GM18511 (cell line): ENCODE results near the gene CPN1.
"Not testable (repeated sequence)": the region's sequence is repeated elsewhere in the genome, so short reads cannot be mapped to it uniquely, and the experiment has no call there.

Source experiments
- ATAC-seq: cut with Tn5 transposase; IDR thresholded peaks from one replicate; pipeline ENCODE4 v1.9.1; 2021; ENCODE audit warnings: mild to moderate bottlenecking, moderate library complexity; ENCODE audit not compliant: unreplicated experiment

The CPN1 gene

DNA sequence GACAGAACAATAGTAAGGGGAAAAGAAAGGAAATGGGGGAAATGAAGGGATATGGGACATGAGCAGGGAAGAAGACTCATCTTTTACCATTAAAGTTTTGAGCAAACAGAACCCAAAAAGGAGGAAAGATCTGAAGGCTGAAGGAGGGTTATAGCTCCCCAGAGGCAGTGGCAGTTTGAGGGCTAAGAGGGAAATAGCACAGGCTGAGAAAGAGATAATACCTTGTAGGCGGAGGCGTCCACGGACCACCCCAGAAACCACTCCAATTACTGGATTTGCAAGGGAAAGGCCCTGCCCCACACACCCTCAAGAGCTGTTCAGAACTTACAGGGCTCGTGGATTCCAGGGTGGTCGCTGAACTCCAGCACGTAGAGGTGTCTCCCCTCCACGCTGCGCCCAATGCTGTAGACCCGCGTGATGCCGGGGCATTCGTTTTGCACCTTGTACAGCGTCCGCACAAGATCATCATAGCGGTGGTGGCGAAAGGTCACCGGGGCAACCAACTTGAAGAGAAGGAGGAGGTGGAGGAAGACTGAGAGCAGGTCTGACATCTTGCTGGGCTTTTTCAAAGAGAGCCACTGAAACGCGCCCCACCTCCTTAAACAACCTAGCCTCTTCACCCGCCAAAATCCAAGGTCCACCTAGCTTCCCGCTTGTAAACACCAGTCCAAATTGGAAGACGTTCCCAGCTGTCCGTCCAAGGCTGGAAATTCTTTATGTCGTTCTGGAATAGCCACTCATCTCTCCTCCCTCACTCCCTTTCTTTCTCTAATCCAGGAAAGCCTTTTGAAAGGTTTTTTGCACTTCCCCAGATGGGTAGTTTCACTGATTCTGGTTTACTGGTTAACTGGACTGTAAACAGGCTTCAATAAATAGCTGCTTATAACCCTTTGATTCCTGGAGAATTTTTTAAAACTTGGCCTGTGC, at the start of gene CPN1:
CPN1 (minus strand) TSS at position 795 of the 927 bp plus-strand sequence; CDS start at position 551, 244 bp downstream.
- ATAC-seq: no peak

- ATAC-seq: no peak
Observed at GRCh38 chr10:100130831-100131230, 49.2 kb upstream of the CPN1 start.

DNA sequence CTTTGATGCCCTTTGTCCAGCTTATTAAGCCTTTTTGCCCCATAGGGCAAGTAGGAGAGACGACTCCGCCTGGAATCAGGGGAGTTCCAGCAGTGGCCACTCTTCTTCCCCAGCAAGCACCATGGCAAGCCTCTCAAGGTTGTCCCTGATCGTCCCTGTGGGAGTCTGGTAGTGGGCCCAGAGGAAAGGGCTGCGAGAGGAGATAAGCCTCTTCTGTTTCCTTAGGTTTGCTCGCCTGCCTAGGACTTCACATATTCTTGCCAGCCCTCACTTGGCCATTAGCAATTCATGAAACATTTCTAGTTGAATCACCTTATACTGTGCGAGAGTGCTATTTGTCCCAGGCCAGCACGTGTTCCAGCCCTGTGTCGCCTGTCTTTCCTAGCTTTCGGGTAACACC, 47.8 kb upstream of the CPN1 start:
- ATAC-seq: no peak

- ATAC-seq: no peak
Observed at GRCh38 chr10:100128951-100129350, 47.3 kb upstream of the CPN1 start.

- ATAC-seq: not testable (repeated sequence)
Observed at GRCh38 chr10:100125335-100125734, 43.7 kb upstream of the CPN1 start.

DNA sequence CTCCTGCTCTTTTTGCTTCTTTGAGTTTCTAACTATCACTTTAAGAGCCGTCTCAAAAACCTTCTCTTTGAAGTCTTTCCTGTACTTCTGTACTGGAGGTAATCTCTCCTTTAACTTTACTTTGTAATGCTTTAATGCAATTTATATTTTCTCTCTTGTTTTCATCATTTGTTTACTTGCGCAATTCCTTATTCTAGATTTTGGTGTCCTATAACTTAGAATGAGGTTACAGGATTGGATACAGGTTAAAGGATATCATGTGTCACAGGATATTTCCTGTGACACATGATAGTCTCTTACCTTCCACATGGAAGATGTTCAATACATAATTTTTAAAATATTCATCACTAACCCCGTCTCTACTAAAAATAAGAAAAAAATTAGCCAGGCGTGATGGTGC, 42.4 kb upstream of the CPN1 start:
- no peak for ATAC-seq

DNA sequence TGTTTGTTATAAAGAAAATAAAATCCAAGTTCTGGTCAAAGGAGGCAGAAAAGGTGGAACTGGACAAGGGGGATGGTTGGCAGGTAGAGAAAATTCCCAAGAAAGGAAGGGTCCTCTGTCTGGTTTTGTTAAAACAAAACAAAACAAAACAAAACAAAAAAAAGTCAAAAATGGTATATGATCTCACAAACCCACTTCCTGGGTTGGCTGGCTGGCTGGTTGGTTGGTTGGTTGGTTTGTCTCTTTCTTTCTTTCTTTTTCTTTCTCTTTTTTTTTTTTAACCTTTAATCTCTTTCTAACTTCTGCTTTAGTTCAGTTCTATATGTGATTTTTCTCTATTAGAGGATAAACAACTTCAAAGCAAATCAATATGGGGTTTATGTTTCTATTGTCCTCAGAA, 41.1 kb upstream of the CPN1 start:
- ATAC-seq: no peak

- no peak for ATAC-seq
Observed at GRCh38 chr10:100120550-100120949, 38.9 kb upstream of the CPN1 start.

DNA sequence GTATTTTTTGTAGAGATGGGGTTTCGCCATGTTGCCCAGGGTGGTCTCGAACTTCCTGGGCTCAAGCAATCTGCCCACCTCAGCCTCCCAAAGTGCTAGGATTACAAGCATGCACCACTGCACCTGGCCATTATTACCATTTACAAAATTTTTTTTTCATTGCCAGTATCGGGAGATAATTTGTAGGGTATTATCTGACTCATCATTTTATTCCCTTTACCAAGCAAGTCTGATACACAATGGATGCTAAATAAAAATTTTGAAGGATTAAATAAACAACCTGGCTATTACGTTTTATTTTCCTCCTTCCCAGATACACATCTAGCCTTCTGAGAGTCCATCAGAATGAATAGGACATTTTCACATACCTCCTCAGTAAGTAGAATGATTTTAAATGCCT, 38.1 kb upstream of the CPN1 start:
- no peak for ATAC-seq

DNA sequence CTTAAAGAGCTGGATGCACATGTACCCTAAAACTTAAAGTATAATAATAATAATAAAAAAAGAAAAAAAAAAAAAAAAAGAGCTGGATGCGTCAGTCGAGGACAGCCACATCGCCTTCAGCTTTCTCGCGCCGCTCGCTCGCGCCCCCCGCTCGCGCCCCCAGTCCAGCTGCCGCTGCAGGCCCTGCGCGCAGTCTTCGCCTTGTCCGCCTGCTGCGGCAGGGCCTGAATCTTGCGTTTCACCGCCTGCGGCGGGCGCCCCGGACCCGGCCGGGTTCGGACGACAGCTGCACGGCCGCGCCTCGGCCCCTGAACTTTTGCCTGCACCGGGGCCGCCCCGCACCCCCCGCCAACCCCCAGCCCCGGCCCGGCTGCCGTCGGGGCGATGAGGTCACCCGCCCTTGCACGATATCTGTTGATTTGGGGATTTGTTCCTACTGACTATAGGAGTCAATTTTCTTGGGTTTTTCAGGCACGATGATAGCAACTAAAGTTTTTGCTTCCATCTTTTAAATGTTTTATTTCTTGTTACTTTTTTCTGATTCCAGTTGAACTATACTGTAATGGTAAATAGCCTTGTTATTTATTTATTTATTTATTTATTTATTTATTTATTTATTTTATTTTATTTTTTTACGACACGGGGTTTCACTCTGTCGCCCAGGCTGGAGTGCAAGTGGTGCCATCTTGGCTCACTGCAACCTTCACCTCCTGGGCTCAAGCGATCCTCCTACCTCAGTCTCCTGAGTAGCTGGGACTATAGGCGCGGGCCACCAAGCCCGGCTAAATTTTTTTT, 33.5 kb upstream of the CPN1 start:
- ATAC-seq: no peak

DNA sequence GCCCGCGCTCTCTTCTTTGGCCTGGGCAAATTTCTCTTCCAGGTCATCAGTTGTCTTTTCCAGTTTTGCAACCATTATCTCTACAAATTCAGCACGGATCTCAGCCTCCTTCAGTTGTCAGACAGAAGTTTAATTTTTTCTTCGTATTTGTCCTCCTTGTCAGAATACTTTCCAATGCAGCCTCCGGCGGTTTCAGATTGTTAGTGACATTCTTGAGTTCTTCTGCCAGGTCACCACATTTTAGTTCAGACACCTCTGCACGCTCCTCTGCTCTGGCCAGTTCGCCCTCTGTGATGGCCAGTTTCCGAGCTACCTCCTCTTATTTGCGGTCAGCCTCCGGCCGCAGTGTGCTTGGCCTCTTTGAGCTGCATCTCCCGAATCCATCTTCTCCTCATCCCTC, 32.8 kb upstream of the CPN1 start:
- ATAC-seq: no peak

DNA sequence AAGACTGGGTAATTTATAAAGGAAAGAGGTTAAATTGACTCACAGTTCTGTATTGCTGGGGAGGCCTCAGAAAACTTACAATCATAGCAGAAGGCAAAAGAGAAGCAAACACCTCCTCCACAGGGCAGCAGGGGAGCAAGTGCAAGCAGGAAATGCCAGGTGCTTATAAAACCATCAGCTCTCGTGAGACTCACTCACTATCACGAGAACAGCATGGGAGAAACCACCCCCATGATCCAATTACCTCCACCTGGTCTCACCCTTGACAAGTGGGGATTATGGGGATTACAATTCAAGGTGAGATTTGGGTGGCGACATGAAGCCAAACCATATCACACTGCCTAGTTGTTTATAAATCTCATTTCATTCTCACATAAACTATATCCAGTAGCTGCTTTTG, 28.0 kb upstream of the CPN1 start:
- ATAC-seq: no peak

DNA sequence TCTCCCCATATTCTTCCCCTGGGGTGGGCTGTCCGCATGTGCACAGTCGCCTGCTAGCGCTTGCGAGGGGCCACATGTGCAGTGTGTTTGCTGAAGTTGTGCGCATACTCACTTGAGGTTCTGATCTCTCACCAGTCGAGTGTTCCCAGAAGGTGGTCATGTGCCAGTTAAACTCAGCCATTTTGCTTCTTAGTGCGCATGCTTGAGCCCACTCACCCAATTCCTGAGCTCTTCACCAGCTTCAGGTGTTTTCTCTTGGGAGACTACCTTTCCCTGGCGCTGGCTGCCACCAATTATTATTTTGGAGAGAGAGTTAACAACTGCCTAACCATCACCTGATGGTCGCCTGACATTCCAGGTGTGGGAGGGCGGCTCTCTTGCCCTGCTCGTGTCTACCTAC, 25.2 kb upstream of the CPN1 start:
- ATAC-seq: no peak

- ATAC-seq: no peak
Observed at GRCh38 chr10:100104300-100104699, 22.6 kb upstream of the CPN1 start.

DNA sequence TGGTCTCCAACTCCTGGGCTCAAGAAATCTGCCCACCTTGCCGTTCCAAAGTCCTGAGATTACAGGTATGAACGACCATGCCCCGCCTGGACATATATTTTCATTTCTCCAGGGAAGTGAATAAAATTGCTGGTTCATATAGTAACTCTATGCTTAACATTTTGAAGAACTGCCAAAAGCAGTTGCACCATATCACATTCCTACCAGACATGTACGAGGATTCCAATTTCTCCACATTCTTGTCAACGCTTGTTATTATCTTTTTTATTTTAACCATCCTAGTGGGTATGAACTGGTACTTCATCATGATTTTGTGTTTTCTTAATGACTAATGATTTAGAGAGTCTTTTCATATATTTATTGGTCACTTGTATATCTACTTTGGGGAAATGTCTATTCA, 21.9 kb upstream of the CPN1 start:
- no peak for ATAC-seq

DNA sequence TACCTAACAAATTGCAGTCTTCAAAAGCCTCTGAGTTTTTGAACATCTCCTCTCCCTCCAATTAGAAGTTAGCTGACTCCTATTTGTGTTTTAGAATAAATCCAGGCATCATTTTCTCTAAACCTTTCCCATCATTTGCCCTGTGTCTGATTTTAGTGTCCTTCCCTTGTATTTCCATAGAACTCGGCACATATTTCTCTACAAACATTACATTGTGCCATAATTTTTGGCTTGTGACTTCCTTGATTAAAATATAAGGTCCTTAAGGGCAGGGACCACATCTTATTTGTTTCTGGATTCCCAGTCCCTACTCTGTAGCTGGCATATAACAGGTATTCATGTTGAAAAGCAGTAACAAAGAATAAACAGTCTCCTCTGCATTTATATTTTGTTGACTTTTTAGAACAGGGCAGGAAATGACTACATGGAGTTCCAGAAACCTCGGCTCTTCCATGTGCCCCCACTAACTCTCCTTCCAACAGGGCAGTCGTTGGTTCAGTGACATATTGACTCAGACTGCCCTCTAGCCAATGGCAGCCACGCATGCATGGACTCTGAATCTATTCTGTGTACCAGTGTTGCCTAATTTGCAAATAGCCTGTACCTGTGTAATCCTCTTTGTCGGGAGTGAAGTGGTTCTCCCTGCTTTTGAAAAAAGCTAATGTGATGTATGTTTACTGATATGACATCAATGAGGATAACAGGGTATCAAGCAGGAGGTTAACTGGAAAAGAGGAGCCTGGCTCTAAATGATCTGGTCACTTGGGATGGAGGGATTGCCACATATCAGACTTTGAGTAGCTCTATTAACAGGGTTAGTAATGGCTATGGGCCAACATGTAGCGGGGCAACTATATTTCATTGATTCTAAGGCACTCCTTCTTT, 19.8 kb upstream of the CPN1 start:
- ATAC-seq: no peak

DNA sequence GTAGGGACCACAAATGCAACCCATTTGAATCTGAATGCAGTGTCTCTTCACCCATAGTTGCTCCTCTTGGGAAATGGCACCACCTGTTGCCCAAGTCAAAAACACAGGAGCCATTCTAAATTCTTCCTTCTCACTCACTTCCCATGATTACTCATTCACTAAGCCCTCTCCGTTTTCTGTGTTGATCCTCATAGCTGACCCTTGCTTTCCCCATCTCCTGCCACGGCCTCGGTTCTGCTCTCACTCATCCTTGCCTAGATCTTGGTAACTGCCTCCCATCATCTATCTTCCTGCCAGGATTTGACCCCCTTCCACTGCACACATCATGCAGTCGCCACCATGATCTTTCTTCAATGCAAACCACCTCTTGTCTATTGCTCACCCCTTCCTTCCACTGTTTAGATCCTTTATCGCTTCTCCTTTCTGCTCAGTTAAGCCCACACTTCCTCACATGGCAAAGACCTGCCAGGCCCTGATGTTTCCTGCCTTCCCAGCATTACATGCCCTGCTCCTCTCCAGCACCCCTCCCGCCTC, 19.0 kb upstream of the CPN1 start:
- ATAC-seq: no peak

DNA sequence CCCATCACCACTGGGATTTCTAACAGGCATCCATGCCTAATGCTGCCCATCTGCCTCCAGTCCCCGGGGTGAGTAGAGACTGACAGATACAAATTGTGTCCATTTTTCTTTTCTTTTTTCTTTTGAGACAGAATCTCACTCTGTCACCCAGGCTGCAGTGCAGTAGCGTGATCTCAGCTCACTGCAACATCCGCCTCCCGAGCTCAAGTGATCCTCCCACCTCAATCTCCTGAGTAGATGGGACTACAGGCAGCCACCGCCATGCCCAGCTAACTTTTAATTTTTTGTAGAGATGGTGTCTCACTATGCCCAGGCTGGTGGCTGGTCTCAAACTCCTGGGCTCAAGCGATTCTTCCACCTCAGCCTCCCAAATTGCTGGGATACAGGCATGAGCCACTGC, 7.6 kb upstream of the CPN1 start:
- no peak for ATAC-seq

GRCh38 chr10:100086708-100087107, 5.0 kb upstream of the CPN1 start:
- ATAC-seq: not testable (repeated sequence)

DNA sequence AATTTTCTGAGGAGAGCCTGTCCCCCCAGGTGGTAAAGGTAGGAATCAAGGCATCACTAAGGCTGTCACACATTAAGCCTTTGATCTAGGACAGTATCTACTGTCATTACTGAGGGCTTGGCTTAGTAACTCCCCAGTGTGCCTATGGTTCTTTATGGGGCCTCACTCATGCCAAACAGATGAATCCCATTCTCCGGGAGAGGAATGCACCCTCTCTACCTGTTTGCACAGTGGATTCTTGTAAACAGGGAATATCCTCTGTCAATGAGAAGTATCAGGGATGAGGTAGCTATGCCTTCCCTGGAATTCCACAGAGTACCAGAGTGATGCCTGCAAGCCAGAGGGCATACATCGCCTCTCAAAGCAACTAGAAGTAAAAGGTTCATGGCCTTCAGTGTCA, 3.9 kb upstream of the CPN1 start:
- no peak for ATAC-seq

- no peak for ATAC-seq
Observed at GRCh38 chr10:100083623-100084022, 2.0 kb upstream of the CPN1 start.
